ENCODE results near the gene TTLL10. TPM values are rescaled to one million over a fixed set of nuclear protein-coding genes. Genes with fewer than 3 reads are reported as not detected.
"Not testable (repeated sequence)": the region's sequence is repeated elsewhere in the genome, so short reads cannot be mapped to it uniquely, and the experiment has no call there.

Gene TTLL10
- total RNA-seq, 8 experiments from 2014 or later = 0.43 to 0.59 TPM; not detected in 6

GRCh38 chr1:1171546-1172340 is 1.9 kb upstream of the TTLL10 start:
- in situ Hi-C loops (cut with MboI; ENCODE audit: low pct_unique_long_range_greater_than_20kb in 2 of 9, low sequenced_read_pairs in 9 of 9, unreplicated experiment in 9 of 9) = loop anchor here in 1 of 9 experiments (25.0 kb wide), 1 partner anchor 91 kb away; the partner anchor contains the start of gene UBE2J2
- Histone ChIP-seq H3K4me3 (no peak overlapping the region), H3K4me1 (replicated peaks in 1 of 2) (peaks cover 12 to 39% of the 10 kb centered on the region in 2 donors), H3K27ac (no peak overlapping the region)
- ATAC-seq (replicated peaks in 6 of 8) = no peak
- 0 to 80% (median 72%) methylated on average over 1 to 2 of the region's 33 CpGs; no CpG with 5 or more reads in 7 of the 10 experiments for WGBS, 10 experiments

- WGBS, 10 experiments = 0 to 76% (median 58%) methylated on average over 1 to 22 of the region's 32 CpGs; no CpG with 5 or more reads in 4 of the 10 experiments
- in situ Hi-C loops (cut with MboI; ENCODE audit: low pct_unique_long_range_greater_than_20kb in 2 of 9, low sequenced_read_pairs in 9 of 9, unreplicated experiment in 9 of 9) = loop anchor here in 1 of 9 experiments (25.0 kb wide), 1 partner anchor 89 kb away; the partner anchor contains the start of gene UBE2J2
- H3K4me1 ChIP-seq (replicated peaks in 1 of 2) = peaks cover 11 to 32% of the 10 kb centered on the region in 2 donors
- H3K27ac ChIP-seq = no peak overlapping the region
- no peak for ATAC-seq (replicated peaks in 6 of 8)
- no peak overlapping the region for H3K4me3 ChIP-seq
These were observed 453 bp upstream of the TTLL10 start for GRCh38 chr1:1173061-1173792.

GRCh38 chr1:1175221-1176062 is 1.8 kb downstream of the TTLL10 start:
- no peak for ATAC-seq (replicated peaks in 6 of 8)
- Histone ChIP-seq H3K27ac (no peak overlapping the region), H3K4me1 (replicated peaks in 1 of 2) (peaks cover 11 to 20% of the 10 kb centered on the region in 2 donors), H3K4me3 (no peak overlapping the region)
- in situ Hi-C loops (cut with MboI; ENCODE audit: low pct_unique_long_range_greater_than_20kb in 2 of 9, low sequenced_read_pairs in 9 of 9, unreplicated experiment in 9 of 9) = no loop called here
- 0 to 100% (median 82%) methylated on average over 1 to 17 of the region's 29 CpGs; no CpG with 5 or more reads in 2 of the 10 experiments for WGBS, 10 experiments

- ATAC-seq (replicated peaks in 6 of 8); H3K27ac ChIP-seq; H3K4me3 ChIP-seq; in situ Hi-C loops (cut with MboI; ENCODE audit: low pct_unique_long_range_greater_than_20kb in 2 of 9, low sequenced_read_pairs in 9 of 9, unreplicated experiment in 9 of 9): not testable (repeated sequence)
- WGBS, 10 experiments = 0 to 80% (median 35%) methylated on average over 1 to 15 of the region's 22 CpGs; no CpG with 5 or more reads in 3 of the 10 experiments
- peaks cover 11 to 22% of the 10 kb centered on the region in 2 donors for H3K4me1 ChIP-seq (replicated peaks in 1 of 2)
These were observed 2.5 kb downstream of the TTLL10 start for GRCh38 chr1:1176063-1176761.

- in situ Hi-C loops (cut with MboI; ENCODE audit: low pct_unique_long_range_greater_than_20kb in 2 of 9, low sequenced_read_pairs in 9 of 9, unreplicated experiment in 9 of 9) = no loop called here
- H3K4me1 ChIP-seq (replicated peaks in 1 of 2) = peaks cover 11 to 26% of the 10 kb centered on the region in 2 donors
- H3K4me3 ChIP-seq = no peak overlapping the region
- ATAC-seq (replicated peaks in 6 of 8) = no peak
- no peak overlapping the region for H3K27ac ChIP-seq
- WGBS, 10 experiments = 0 to 80% (median 60%) methylated on average over 1 to 3 of the region's 7 CpGs; no CpG with 5 or more reads in 5 of the 10 experiments
These were observed 3.3 kb downstream of the TTLL10 start for GRCh38 chr1:1176931-1177330.

GRCh38 chr1:1177452-1178206 is 3.9 kb downstream of the TTLL10 start:
- 13 to 90% (median 70%) methylated on average over 2 to 13 of the region's 21 CpGs; no CpG with 5 or more reads in 4 of the 10 experiments for WGBS, 10 experiments
- no peak overlapping the region for H3K27ac ChIP-seq
- no peak for ATAC-seq (replicated peaks in 6 of 8)
- in situ Hi-C loops (cut with MboI; ENCODE audit: low pct_unique_long_range_greater_than_20kb in 2 of 9, low sequenced_read_pairs in 9 of 9, unreplicated experiment in 9 of 9) = no loop called here
- no peak overlapping the region for H3K4me3 ChIP-seq
- peaks cover 11 to 33% of the 10 kb centered on the region in 2 donors for H3K4me1 ChIP-seq (replicated peaks in 1 of 2)

GRCh38 chr1:1178794-1179331 is 5.2 kb downstream of the TTLL10 start:
- WGBS, 10 experiments = 86 to 90% (median 88%) methylated on average over 2 to 12 of the region's 32 CpGs; no CpG with 5 or more reads in 6 of the 10 experiments
- Histone ChIP-seq H3K27ac (no peak overlapping the region), H3K4me3 (no peak overlapping the region), H3K4me1 (replicated peaks in 1 of 2) (peaks cover 6 to 26% of the 10 kb centered on the region in 2 donors)
- no peak for ATAC-seq (replicated peaks in 6 of 8)
- in situ Hi-C loops (cut with MboI; ENCODE audit: low pct_unique_long_range_greater_than_20kb in 2 of 9, low sequenced_read_pairs in 9 of 9, unreplicated experiment in 9 of 9) = no loop called here

- Histone ChIP-seq H3K4me1 (replicated peaks in 1 of 2) (peaks cover 2 to 23% of the 10 kb centered on the region in 2 donors), H3K27ac (no peak overlapping the region), H3K4me3 (no peak overlapping the region)
- WGBS, 10 experiments = 60 to 96% (median 79%) methylated on average over 1 to 9 of the region's 25 CpGs; no CpG with 5 or more reads in 6 of the 10 experiments
- in situ Hi-C loops (cut with MboI; ENCODE audit: low pct_unique_long_range_greater_than_20kb in 2 of 9, low sequenced_read_pairs in 9 of 9, unreplicated experiment in 9 of 9) = no loop called here
- peak in 1 of 8 experiments; percentile 6 for ATAC-seq (replicated peaks in 6 of 8)
These were observed 5.8 kb downstream of the TTLL10 start for GRCh38 chr1:1179346-1179982.

- 80% methylated on average over 10 to 11 of the region's 51 CpGs; no CpG with 5 or more reads in 8 of the 10 experiments for WGBS, 10 experiments
- peak in 2 of 8 experiments; percentile 18 to 23 for ATAC-seq (replicated peaks in 6 of 8)
- in situ Hi-C loops (cut with MboI; ENCODE audit: low pct_unique_long_range_greater_than_20kb in 2 of 9, low sequenced_read_pairs in 9 of 9, unreplicated experiment in 9 of 9) = no loop called here
These were observed 6.5 kb downstream of the TTLL10 start for GRCh38 chr1:1179983-1180861.

More at GRCh38 chr1:1179983-1180861, 6.5 kb downstream of the TTLL10 start:
- peaks cover 2 to 23% of the 10 kb centered on the region in 2 donors for H3K4me1 ChIP-seq (replicated peaks in 1 of 2)
- no peak overlapping the region for H3K4me3 ChIP-seq
- H3K27ac ChIP-seq = no peak overlapping the region
